ENCODE data around the gene OSBPL10. TPM values are rescaled to one million over a fixed set of nuclear protein-coding genes. Genes with fewer than 3 reads are reported as not detected.

Gene OSBPL10
- total and polyA plus RNA-seq, 2 of the 4 experiments (the other 2 are of a cell fraction) = 9.5 to 10.1 TPM

DNA sequence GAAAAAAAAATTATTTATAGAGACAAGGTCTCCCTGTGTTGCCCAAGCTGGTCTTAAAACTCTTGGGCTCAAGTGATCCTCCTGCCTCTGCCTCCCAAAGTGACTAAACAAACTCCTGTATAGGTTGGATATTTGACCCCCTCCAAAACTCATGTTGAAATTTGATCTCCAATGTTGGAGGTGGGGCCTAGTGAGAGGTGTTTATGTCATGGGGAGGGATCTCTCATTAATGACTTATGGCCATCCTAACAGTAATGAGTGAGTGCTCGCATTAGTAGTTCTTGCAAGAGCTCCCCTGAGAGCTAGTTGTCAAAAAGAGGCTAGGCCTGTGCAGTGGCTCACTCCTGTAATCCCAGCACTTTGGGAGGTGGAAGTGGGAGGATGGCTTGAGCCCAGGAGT is 307.1 kb downstream of the OSBPL10 start:
- Histone ChIP-seq H4K91ac (ENCODE audit: insufficient read depth, low read depth, low read length) (no peak overlapping the region), H2AFZ (replicated peaks; ENCODE audit: low read length, poor library complexity) (no peak overlapping the region), H2BK5ac (ENCODE audit: low read depth, low read length, poor library complexity, severe bottlenecking) (no peak overlapping the region), H3K79me1 (ENCODE audit: low read depth in 1 of 2, low read length in 2 of 2) (no peaks in the 10 kb centered on the region), H3K36me3 (ENCODE audit: control insufficient read depth, insufficient read depth, low read length) (peaks cover 1% of the 10 kb centered on the region; the same call in 1 of the 2 replicates), H3K4me3 (ENCODE audit: insufficient read depth, low read depth, low read length) (no peak overlapping the region), H3K18ac (ENCODE audit: low read depth, low read length) (no peak overlapping the region), H3K4me1 (ENCODE audit: control insufficient read depth, insufficient read depth, low read length) (peaks cover 3% of the 10 kb centered on the region; the same call in 1 of the 2 replicates), H3K27me3 (ENCODE audit: control insufficient read depth, insufficient read depth, low read length) (no peaks in the 10 kb centered on the region), H2AK9ac (replicated peaks; ENCODE audit: low read depth, low read length, poor library complexity) (no peak overlapping the region), H4K20me1 (ENCODE audit: insufficient read depth, low read length) (no peaks in the 10 kb centered on the region), H3K23ac (ENCODE audit: low read depth, low read length) (no peak overlapping the region), H3K56ac (ENCODE audit: extremely low read depth, insufficient read depth, low read length) (no peak overlapping the region), H4K8ac (ENCODE audit: low read depth in 2 of 2, low read length in 2 of 2) (no peak overlapping the region), H2BK15ac (ENCODE audit: low read depth, low read length) (no peak overlapping the region), H3K9ac (ENCODE audit: low read depth, low read length) (no peak overlapping the region), H3K27ac (ENCODE audit: insufficient read depth, low read length) (no peak overlapping the region), H3K4ac (ENCODE audit: low read depth, low read length) (no peak overlapping the region), H3K4me2 (ENCODE audit: low read depth, low read length) (no peak overlapping the region), H3K14ac (replicated peaks; ENCODE audit: low read depth, low read length) (no peak overlapping the region), H2BK20ac (ENCODE audit: low read depth, low read length) (no peak overlapping the region), H2AK5ac (ENCODE audit: low read depth, low read length) (no peak overlapping the region), H3K9me1 (ENCODE audit: insufficient read depth, low read length) (no peaks in the 10 kb centered on the region), H3K9me3 (ENCODE audit: control insufficient read depth, insufficient read depth, low read length) (no peaks in the 10 kb centered on the region), H2BK120ac (ENCODE audit: low read depth, low read length) (no peak overlapping the region), H4K5ac (ENCODE audit: low read depth, low read length) (no peak overlapping the region)
- WGBS, 2 experiments (ENCODE audit: extremely low coverage in 2 of 2, insufficient read length in 1 of 2) = 100% methylated on average over 1 of the region's 1 CpG; no CpG with 5 or more reads in 1 of the 2 experiments
- in situ Hi-C loops (cut with MboI; ENCODE audit: low sequenced_read_pairs) = no loop called here
- no peak for ATAC-seq (ENCODE audit: low read depth)
- dilution Hi-C loops (cut with HindIII; ENCODE audit: low sequenced_read_pairs, unreplicated experiment) = no loop called here
- TF ChIP-seq RAD21 (IDR thresholded peaks at IDR 0.05; ENCODE audit: low read length) = no peak
- TF ChIP-seq POLR2A (IDR thresholded peaks at IDR 0.05; ENCODE audit: low read depth, low read length) = no peak
- no peak for TF ChIP-seq NFE2L2 (IDR thresholded peaks at IDR 0.05; ENCODE audit: low read depth, low read length)
- TF ChIP-seq SMC3 (IDR thresholded peaks at IDR 0.05; ENCODE audit: low read depth, low read length) = no peak
- no peak for TF ChIP-seq BHLHE40 (IDR thresholded peaks at IDR 0.05; ENCODE audit: low read depth, low read length)
- TF ChIP-seq FOS (IDR thresholded peaks at IDR 0.05; ENCODE audit: low read depth, low read length) = no peak
- no peak for TF ChIP-seq CTCF (conservative IDR thresholded peaks at IDR 0.05; ENCODE audit: low read depth, low read length)
- no peak for TF ChIP-seq RFX5 (IDR thresholded peaks at IDR 0.05; ENCODE audit: low read depth, low read length)
- TF ChIP-seq CHD1 (IDR thresholded peaks at IDR 0.05; ENCODE audit: low read depth, low read length) = no peak
- TF ChIP-seq MAZ (IDR thresholded peaks at IDR 0.05; ENCODE audit: borderline replicate concordance, low read depth, low read length) = no peak
- no peak for TF ChIP-seq USF2 (IDR thresholded peaks at IDR 0.05; ENCODE audit: low read depth, low read length)
- no peak for TF ChIP-seq CEBPB (IDR thresholded peaks at IDR 0.05; ENCODE audit: low read depth, low read length)
- TF ChIP-seq RCOR1 (IDR thresholded peaks at IDR 0.05; ENCODE audit: insufficient replicate concordance, low read length) = no peak
- TF ChIP-seq MAFK (IDR thresholded peaks at IDR 0.05; ENCODE audit: low read depth, low read length) = no peak
- TF ChIP-seq MXI1 (IDR thresholded peaks at IDR 0.05; ENCODE audit: borderline replicate concordance, low read depth, low read length) = no peak
- TF ChIP-seq, protein P1, sequence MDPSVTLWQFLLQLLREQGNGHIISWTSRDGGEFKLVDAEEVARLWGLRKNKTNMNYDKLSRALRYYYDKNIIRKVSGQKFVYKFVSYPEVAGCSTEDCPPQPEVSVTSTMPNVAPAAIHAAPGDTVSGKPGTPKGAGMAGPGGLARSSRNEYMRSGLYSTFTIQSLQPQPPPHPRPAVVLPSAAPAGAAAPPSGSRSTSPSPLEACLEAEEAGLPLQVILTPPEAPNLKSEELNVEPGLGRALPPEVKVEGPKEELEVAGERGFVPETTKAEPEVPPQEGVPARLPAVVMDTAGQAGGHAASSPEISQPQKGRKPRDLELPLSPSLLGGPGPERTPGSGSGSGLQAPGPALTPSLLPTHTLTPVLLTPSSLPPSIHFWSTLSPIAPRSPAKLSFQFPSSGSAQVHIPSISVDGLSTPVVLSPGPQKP (IDR thresholded peaks at IDR 0.05; ENCODE audit: borderline replicate concordance, low read depth, low read length) = no peak
- no peak for DNase-seq
- intact Hi-C loops (cut with micrococcal nuclease) = no loop called here
- POLR2A ChIA-PET (ENCODE audit: unreplicated experiment) = no interaction called here
- no TSS peak for BruUV-seq (replicated peaks)
- CTCF ChIA-PET = no interaction called here
